Measurements from ENCODE around the gene GPR17.

DNA sequence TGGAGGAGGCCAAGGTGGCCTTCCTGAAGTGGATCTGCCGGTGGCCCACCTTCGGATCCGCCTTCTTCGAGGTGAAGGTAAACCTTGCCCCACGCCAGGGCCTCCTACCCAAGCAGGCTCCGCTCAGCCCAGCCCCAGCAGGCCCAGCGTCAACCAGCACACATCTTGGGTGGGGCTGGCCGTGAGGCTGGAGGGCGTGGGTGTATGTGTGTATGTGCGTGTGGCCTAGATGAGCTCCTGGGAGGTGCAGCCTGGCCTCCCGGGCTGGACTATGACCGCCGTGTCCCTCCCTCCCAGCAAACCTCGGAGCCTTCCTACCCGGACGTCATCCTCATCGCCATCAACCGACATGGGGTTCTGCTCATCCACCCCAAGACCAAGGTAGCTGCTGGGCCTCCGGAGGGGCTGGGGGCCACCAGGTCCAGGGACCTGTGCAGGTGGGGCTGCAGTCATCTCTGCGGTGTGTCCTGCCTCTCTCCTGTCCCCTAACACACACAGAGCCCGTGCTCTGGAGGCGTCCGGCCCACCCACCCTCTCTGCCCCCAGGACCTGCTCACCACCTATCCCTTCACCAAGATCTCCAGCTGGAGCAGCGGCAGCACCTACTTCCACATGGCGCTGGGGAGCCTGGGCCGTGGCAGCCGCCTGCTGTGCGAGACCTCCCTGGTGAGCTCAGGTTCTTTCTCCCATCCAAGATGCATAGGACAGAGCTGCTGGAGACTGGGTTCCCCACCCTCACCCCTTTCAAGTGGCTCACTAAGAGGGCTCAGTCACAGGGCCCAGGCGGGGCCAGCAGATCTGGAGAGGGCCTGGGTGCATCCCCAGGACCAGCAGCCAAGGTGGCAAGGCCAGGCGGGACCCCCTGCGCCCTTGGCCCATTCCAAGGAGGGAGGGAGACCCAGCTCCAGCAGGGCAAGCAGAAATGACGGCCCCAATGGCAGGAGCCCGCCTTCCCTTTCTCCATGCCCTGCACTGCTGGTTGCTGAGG lies 9.4 kb upstream of the GPR17 start:
- TF ChIP-seq, protein P1, sequence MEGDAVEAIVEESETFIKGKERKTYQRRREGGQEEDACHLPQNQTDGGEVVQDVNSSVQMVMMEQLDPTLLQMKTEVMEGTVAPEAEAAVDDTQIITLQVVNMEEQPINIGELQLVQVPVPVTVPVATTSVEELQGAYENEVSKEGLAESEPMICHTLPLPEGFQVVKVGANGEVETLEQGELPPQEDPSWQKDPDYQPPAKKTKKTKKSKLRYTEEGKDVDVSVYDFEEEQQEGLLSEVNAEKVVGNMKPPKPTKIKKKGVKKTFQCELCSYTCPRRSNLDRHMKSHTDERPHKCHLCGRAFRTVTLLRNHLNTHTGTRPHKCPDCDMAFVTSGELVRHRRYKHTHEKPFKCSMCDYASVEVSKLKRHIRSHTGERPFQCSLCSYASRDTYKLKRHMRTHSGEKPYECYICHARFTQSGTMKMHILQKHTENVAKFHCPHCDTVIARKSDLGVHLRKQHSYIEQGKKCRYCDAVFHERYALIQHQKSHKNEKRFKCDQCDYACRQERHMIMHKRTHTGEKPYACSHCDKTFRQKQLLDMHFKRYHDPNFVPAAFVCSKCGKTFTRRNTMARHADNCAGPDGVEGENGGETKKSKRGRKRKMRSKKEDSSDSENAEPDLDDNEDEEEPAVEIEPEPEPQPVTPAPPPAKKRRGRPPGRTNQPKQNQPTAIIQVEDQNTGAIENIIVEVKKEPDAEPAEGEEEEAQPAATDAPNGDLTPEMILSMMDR (IDR thresholded peaks at IDR 0.05 in 4 of 5, conservative IDR thresholded peaks at IDR 0.05 in 1 of 5), result no peak
- TF ChIP-seq POLR2A (IDR thresholded peaks at IDR 0.05), result no peak
